ENCODE results near the gene SIGLEC11. TPM values are rescaled to one million over a fixed set of nuclear protein-coding genes. Genes with fewer than 3 reads are reported as not detected.

The SIGLEC11 gene
- total and polyA plus RNA-seq, 12 donors = 11.2 to 180 (median 50.5) TPM

DNA sequence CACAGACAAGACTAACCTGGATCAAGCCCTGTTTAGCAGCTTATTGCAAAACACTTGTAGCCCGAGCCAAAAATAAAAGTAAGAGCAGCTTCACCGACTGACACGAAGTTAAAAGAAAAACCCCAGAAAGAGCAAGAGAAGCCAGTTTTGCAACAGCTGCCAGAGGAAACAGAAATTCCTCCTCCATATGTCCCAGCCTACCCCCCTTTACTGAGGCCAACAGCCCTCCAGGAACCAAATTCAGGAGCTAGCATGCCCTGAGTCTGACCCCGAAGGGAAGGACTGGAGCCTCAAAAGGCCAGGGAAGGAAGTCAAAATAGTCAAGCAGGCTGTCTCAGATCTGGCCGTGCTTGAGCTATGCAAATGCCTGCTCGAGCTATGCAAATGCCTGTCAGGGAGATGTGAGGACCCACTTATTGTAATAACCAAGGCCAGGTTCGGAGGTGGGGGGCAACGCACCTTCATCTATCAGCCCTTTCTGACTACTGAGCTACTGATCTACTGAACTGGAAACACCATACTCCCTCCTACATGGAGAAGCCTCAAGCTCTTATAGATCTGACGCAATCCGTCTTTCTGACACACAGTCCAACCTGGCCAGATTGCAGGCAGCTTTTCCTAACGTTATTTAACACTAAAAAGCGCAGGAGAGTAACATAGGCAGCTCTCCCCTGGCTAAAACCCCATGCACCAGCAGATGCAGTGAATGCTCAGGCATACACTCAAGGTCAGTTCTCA is 6.7 kb downstream of the SIGLEC11 start:
- Histone ChIP-seq H3K36me3 (replicated peaks in 1 of 2) (peaks cover 0 to 5% of the 10 kb centered on the region in 2 donors), H3K4me3 (peak overlapping the region in 1 of 4 donors; percentile 53), H3K9me3 (replicated peaks in 1 of 3) (no peaks in the 10 kb centered on the region), H3K27me3 (no peaks in the 10 kb centered on the region), H3K27ac (peak overlapping the region; percentile 50 to 91 (median 85)), H3K4me1 (replicated peaks in 1 of 2) (peaks cover 50 to 72% of the 10 kb centered on the region in 2 donors)
- intact Hi-C loops (cut with DNase I) = no loop called here
- TF ChIP-seq CTCF (IDR thresholded peaks at IDR 0.05) = no peak
- no peak for TF ChIP-seq POLR2A (IDR thresholded peaks at IDR 0.05)
- WGBS, 4 donors = 8 to 12% (median 9%) methylated on average over 12 of the region's 12 CpGs
- DNase-seq = peak in 4 of 7 donors; percentile 36 to 50 (median 47)

- Histone ChIP-seq H3K4me1 (replicated peaks in 1 of 2) (peaks cover 48 to 72% of the 10 kb centered on the region in 2 donors), H3K9me3 (replicated peaks in 1 of 3) (no peaks in the 10 kb centered on the region), H3K27me3 (no peaks in the 10 kb centered on the region), H3K27ac (peak overlapping the region; percentile 27 to 91 (median 85)), H3K4me3 (peak overlapping the region in 1 of 4 donors; percentile 53), H3K36me3 (replicated peaks in 1 of 2) (peaks cover 0 to 5% of the 10 kb centered on the region in 2 donors)
- WGBS, 4 donors = 27 to 31% (median 28%) methylated on average over 7 of the region's 7 CpGs
- intact Hi-C loops (cut with DNase I) = no loop called here
- no peak for TF ChIP-seq CTCF (IDR thresholded peaks at IDR 0.05)
- no peak for TF ChIP-seq POLR2A (IDR thresholded peaks at IDR 0.05)
- DNase-seq = peak in 1 of 7 donors; percentile 14
These were observed 7.6 kb downstream of the SIGLEC11 start for GRCh38 chr19:49953416-49953815.

DNA sequence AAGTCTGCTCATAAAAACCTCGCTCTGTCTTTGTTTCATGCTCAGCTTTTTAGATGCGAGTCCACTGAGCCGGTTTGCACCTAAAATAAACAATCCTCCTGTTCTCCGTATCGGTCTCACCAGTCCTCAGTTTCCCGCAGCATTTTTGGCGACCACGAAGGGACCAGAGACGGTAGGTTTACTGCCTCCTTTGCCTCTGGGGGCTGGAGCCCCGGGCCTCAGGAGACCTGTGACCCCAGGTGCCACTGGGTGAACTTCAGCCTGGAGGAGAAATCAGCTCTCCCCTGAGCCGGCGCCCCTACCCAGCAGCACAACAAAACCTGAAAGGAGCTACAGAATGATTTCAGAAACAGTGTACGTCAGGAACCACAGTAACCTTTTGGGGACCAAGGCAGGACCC is 8.1 kb downstream of the SIGLEC11 start:
- H3K36me3 ChIP-seq (replicated peaks in 1 of 2) = peaks cover 0 to 5% of the 10 kb centered on the region in 2 donors
- H3K4me1 ChIP-seq (replicated peaks in 1 of 2) = peaks cover 44 to 69% of the 10 kb centered on the region in 2 donors
- H3K4me3 ChIP-seq = peak overlapping the region in 1 of 4 donors; percentile 53
- no peaks in the 10 kb centered on the region for H3K27me3 ChIP-seq
- no peaks in the 10 kb centered on the region for H3K9me3 ChIP-seq (replicated peaks in 1 of 3)
- H3K27ac ChIP-seq = peak overlapping the region; percentile 27 to 91 (median 85)
- DNase-seq = peak in 2 of 7 donors; percentile 17 to 18
- WGBS, 4 donors = 21 to 28% (median 26%) methylated on average over 12 to 13 of the region's 13 CpGs
- intact Hi-C loops (cut with DNase I) = no loop called here
- no peak for TF ChIP-seq CTCF (IDR thresholded peaks at IDR 0.05)
- TF ChIP-seq POLR2A (IDR thresholded peaks at IDR 0.05) = no peak

GRCh38 chr19:49952479-49952836 is 8.5 kb downstream of the SIGLEC11 start:
- Histone ChIP-seq H3K36me3 (replicated peaks in 1 of 2) (peaks cover 0 to 5% of the 10 kb centered on the region in 2 donors), H3K4me3 (peak overlapping the region in 1 of 4 donors; percentile 53), H3K4me1 (replicated peaks in 1 of 2) (peaks cover 44 to 67% of the 10 kb centered on the region in 2 donors), H3K27me3 (no peaks in the 10 kb centered on the region), H3K9me3 (replicated peaks in 1 of 3) (no peaks in the 10 kb centered on the region), H3K27ac (peak overlapping the region; percentile 27 to 91 (median 85))
- intact Hi-C loops (cut with DNase I) = no loop called here
- peak in 2 of 7 donors; percentile 15 to 32 for DNase-seq
- TF ChIP-seq POLR2A (IDR thresholded peaks at IDR 0.05) = peak in 1 of 2 donors; percentile 24
- TF ChIP-seq CTCF (IDR thresholded peaks at IDR 0.05) = no peak

Measured in adrenal gland (tissue), 12 donors.